NCI-H146 (cell line): ENCODE data around the gene MAST4.
A peak's percentile ranks its signal among the peaks of the same experiment; 100 is the strongest.

ENCODE experiments used
- DNase-seq: peaks from one replicate; lab custom pipeline; 2025; lab: John Stamatoyannopoulos, UW

MAST4 gene

GRCh38 chr5:66842540-66842939 lies 246.3 kb downstream of the MAST4 start:
- DNase-seq, result no peak

- DNase-seq, result no peak
Observed at GRCh38 chr5:66843065-66843464, 246.9 kb downstream of the MAST4 start.

GRCh38 chr5:66848749-66849641 lies 252.8 kb downstream of the MAST4 start:
- no peak for DNase-seq

GRCh38 chr5:66849803-66850202 lies 253.6 kb downstream of the MAST4 start:
- no peak for DNase-seq

GRCh38 chr5:66850354-66851075 lies 254.3 kb downstream of the MAST4 start:
- DNase-seq, result no peak

- no peak for DNase-seq
Observed at GRCh38 chr5:66851306-66851705, 255.1 kb downstream of the MAST4 start.

- no peak for DNase-seq
Observed at GRCh38 chr5:66854416-66854815, 258.2 kb downstream of the MAST4 start.

GRCh38 chr5:66856041-66856805 lies 260.0 kb downstream of the MAST4 start:
- DNase-seq, result no peak

GRCh38 chr5:66859526-66859925 lies 263.3 kb downstream of the MAST4 start:
- DNase-seq, result no peak

GRCh38 chr5:66860199-66860975 lies 264.2 kb downstream of the MAST4 start:
- DNase-seq, result no peak

- DNase-seq, result no peak
Observed at GRCh38 chr5:66861402-66861801, 265.2 kb downstream of the MAST4 start.

GRCh38 chr5:66862020-66862419 lies 265.8 kb downstream of the MAST4 start:
- DNase-seq, result no peak

- peak; percentile 49 for DNase-seq
Observed at GRCh38 chr5:66863243-66864170, 267.3 kb downstream of the MAST4 start.

GRCh38 chr5:66864240-66864884 lies 268.2 kb downstream of the MAST4 start:
- peak; percentile 9 for DNase-seq

- DNase-seq, result no peak
Observed at GRCh38 chr5:66867618-66868322, 271.6 kb downstream of the MAST4 start.

GRCh38 chr5:66869347-66869746 lies 273.2 kb downstream of the MAST4 start:
- DNase-seq, result no peak

- no peak for DNase-seq
Observed at GRCh38 chr5:66870708-66871107, 274.5 kb downstream of the MAST4 start.

GRCh38 chr5:66871651-66872050 lies 275.5 kb downstream of the MAST4 start:
- no peak for DNase-seq

GRCh38 chr5:66872736-66873331 lies 276.6 kb downstream of the MAST4 start:
- DNase-seq, result no peak
